Spinal cord (tissue), 10 donors: ENCODE results near the gene AUTS2. TPM values are rescaled to one million over a fixed set of nuclear protein-coding genes. Genes with fewer than 3 reads are reported as not detected.
"Not testable (repeated sequence)": the region's sequence is repeated elsewhere in the genome, so short reads cannot be mapped to it uniquely, and the experiment has no call there.

Source experiments
- DNase-seq, 6 donors: peaks; one replicate each; pipeline versions ENCODE4 v3.0.0 to v3.0.0-alpha.2; 2013 to 2015; ENCODE audit warnings: low spot score in 6 of 6, low read depth in 4 of 6
- H3K27ac ChIP-seq: one replicate; pipeline ENCODE4 v1.5.1; 2013; ENCODE audit warnings: low read depth, low read length, control low read depth
- H3K27me3 ChIP-seq: one replicate; pipeline ENCODE4 v1.6.1; 2013; ENCODE audit warnings: low read length; ENCODE audit not compliant: control insufficient read depth, insufficient read depth
- H3K36me3 ChIP-seq: one replicate; pipeline ENCODE4 v1.6.1; 2013; ENCODE audit warnings: low read length; ENCODE audit not compliant: control insufficient read depth, insufficient read depth
- H3K4me1 ChIP-seq: one replicate; pipeline ENCODE4 v1.6.1; 2013; ENCODE audit warnings: low read length; ENCODE audit not compliant: control insufficient read depth, insufficient read depth
- H3K4me3 ChIP-seq: one replicate; pipeline ENCODE4 v1.5.1; 2013; ENCODE audit warnings: low read depth, low read length, control low read depth
- H3K9me3 ChIP-seq: one replicate; pipeline ENCODE4 v1.6.1; 2013; ENCODE audit warnings: low read length; ENCODE audit not compliant: control insufficient read depth, insufficient read depth
- WGBS: methylation state at CpG from one replicate; pipeline ENCODE4 v1.1.5; 2013; ENCODE audit warnings: missing lambda C conversion rate; ENCODE audit not compliant: insufficient coverage; 5-methylcytosine and 5-hydroxymethylcytosine counted together
- polyA plus RNA-seq, 2 donors: library from polyadenylated mRNA; unstranded; fragments of 120-200 nt; gene quantifications; one replicate each; pipeline ENCODE4 v1.2.1, GENCODE V29; 2013; ENCODE audit not compliant: insufficient read length in 2 of 2
- total RNA-seq, 2 donors: library from RNA; depleted of rRNA in 1 of 2; stranded (reverse); fragments of 120-200 nt in 1 of 2; fragments of >200 nt in 1 of 2; gene quantifications; one replicate each; pipeline versions ENCODE4 v1.2.3 to v1.2.4, GENCODE V29; 2013 to 2014
- donor health status: healthy.

The AUTS2 gene
- total and polyA plus RNA-seq, 4 donors, result 56.2 to 214 (median 135) TPM

DNA sequence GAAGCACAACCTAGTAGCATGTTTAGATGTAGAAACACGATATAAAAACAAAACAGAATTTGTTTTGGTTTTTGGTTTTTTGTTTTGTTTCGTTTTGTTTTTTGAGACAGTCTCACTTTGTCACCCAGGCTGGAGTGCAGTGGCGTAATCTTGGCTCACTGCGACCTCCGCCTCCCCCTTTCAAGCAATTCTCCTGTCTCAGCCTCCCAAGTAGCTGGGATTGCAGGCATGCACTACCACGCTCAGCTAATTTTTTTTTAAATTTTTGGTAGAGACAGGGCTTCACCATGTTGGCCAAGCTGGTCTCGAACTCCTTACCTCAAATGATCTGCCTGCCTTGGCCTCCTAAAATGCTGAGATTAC lies 1050.2 kb downstream of the AUTS2 start:
- DNase-seq, H3K9me3 ChIP-seq, H3K27ac ChIP-seq, H3K4me3 ChIP-seq, H3K36me3 ChIP-seq, H3K27me3 ChIP-seq: not testable (repeated sequence)
- WGBS, result 96% methylated on average over 3 of the region's 7 CpGs
- peaks cover 35% of the 10 kb centered on the region for H3K4me1 ChIP-seq

DNA sequence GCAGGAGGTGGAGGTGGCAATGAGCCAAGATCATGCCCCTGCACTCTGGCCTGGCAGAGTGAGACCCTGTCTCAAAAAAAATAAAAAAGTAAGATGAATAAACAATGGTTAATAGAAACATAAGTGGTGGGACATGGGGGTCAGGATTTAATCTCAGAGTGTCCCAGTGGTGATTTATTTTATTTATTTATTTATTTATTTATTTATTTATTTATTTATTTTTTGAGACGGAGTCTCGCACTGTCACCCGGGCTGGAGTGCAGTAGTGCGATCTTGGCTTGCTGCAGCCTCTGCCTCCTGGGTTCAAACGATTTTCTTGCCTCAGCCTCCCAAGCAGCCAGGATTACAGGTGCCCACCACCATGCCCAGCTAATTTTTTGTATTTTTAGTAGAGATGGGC lies 1051.0 kb downstream of the AUTS2 start:
- no peak for DNase-seq
- H3K9me3 ChIP-seq, result no peaks in the 10 kb centered on the region
- H3K36me3 ChIP-seq, result no peaks in the 10 kb centered on the region
- no peak overlapping the region for H3K27ac ChIP-seq
- H3K4me1 ChIP-seq, result peaks cover 32% of the 10 kb centered on the region
- no peak overlapping the region for H3K4me3 ChIP-seq
- 94% methylated on average over 3 of the region's 5 CpGs for WGBS
- H3K27me3 ChIP-seq, result peaks cover 2% of the 10 kb centered on the region

DNA sequence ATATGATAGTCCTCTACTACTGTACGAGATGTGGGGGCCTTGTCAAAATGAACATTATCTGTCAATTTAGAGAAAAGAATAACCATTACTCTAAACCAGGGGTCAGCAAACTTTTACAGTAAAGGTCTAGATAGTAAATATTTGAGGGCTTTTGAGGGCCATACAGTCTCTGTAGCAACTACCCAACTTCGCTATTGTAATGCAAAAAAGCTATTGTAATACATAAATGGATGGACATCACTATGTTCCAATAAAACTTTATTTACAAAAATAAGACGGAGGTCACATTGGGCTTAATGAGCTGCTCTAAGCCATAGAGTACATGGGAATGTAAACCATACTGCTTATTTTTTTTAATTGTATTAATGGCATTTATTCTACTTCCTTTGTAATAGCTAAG lies 1055.9 kb downstream of the AUTS2 start:
- no peak for DNase-seq
- H3K27ac ChIP-seq, result no peak overlapping the region
- WGBS, result no CpG with 5 or more reads among the region's 3 CpGs
- no peaks in the 10 kb centered on the region for H3K9me3 ChIP-seq
- H3K4me3 ChIP-seq, result no peak overlapping the region
- H3K36me3 ChIP-seq, result no peaks in the 10 kb centered on the region
- peaks cover 13% of the 10 kb centered on the region for H3K4me1 ChIP-seq
- H3K27me3 ChIP-seq, result no peaks in the 10 kb centered on the region

DNA sequence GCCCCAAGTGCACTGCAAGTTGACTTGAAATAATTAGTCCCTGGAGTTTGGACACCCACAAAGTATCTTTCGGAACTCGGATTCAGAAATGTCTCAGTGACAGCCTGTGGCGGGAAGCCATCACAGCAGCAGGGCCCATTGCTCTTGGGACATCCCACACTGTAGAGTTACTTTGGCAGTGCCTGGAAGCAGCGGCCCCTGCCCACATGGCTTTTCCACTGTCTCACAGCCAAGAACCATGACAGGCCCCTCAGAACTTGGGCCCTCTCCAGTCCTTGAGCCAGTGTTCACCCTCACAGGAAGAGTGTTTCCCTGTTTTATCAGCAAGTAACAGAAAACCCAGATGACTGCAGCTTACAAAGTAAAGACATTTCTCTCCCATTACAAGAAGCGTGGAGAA lies 1056.7 kb downstream of the AUTS2 start:
- no peaks in the 10 kb centered on the region for H3K27me3 ChIP-seq
- 53% methylated on average over 4 of the region's 5 CpGs for WGBS
- DNase-seq, result peak in 3 of 6 donors; percentile 42 to 77 (median 46)

DNA sequence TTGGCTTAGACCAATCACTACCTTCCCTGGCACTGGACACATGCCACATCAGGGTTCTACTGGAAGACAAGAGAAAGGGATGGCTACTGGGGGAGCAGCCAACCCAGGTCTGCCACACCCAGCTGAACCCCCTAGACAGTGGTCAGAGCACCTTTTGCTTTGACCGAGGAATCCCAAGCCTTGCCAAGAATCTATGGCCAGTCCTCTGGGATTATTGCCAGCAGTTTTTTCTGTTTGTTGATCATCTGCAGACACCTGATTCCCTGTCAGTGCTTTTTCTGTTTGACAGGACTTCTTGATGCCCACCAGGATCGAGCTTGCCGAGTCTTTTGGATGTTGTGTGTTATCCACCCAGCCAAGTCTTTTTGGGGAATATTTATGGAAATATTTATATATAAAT lies 1057.4 kb downstream of the AUTS2 start:
- no peak overlapping the region for H3K27ac ChIP-seq
- H3K4me1 ChIP-seq, result peaks cover 13% of the 10 kb centered on the region
- 100% methylated on average over 1 of the region's 3 CpGs for whole genome bisulfite sequencing
- no peaks in the 10 kb centered on the region for H3K36me3 ChIP-seq
- H3K9me3 ChIP-seq, result no peaks in the 10 kb centered on the region
- H3K4me3 ChIP-seq, result no peak overlapping the region
- no peak for DNase-seq
- H3K27me3 ChIP-seq, result no peaks in the 10 kb centered on the region

More for the DNA sequence above, 1056.7 kb downstream of the AUTS2 start:
- H3K4me1 ChIP-seq, result peaks cover 13% of the 10 kb centered on the region
- H3K27ac ChIP-seq, result no peak overlapping the region
- no peaks in the 10 kb centered on the region for H3K9me3 ChIP-seq
- no peaks in the 10 kb centered on the region for H3K36me3 ChIP-seq
- H3K4me3 ChIP-seq, result no peak overlapping the region

DNA sequence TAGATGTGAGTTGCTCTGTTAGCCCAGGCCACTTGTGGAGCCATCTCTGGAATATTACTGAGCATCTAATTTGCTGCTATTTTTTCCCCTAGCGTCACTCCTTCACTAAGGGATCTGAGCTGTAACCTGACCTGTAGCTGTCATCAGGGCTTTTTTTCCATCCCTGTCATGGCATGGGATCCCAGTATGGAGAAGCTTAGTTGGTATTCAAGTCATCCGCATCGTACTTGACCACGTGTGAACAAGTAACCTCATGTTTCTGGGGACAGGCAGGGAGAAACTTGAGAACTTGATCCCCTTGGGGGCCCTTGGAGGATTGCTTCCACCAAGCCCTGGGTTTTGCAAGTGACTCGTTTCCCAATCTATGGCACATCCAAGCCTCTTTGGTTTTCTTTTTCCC lies 1059.3 kb downstream of the AUTS2 start:
- DNase-seq, result no peak
- no peak overlapping the region for H3K4me3 ChIP-seq
- H3K9me3 ChIP-seq, result no peaks in the 10 kb centered on the region
- H3K27me3 ChIP-seq, result no peaks in the 10 kb centered on the region
- H3K36me3 ChIP-seq, result peaks cover 3% of the 10 kb centered on the region
- no peak overlapping the region for H3K27ac ChIP-seq
- 73% methylated on average over 4 of the region's 5 CpGs for WGBS
- peaks cover 13% of the 10 kb centered on the region for H3K4me1 ChIP-seq

DNA sequence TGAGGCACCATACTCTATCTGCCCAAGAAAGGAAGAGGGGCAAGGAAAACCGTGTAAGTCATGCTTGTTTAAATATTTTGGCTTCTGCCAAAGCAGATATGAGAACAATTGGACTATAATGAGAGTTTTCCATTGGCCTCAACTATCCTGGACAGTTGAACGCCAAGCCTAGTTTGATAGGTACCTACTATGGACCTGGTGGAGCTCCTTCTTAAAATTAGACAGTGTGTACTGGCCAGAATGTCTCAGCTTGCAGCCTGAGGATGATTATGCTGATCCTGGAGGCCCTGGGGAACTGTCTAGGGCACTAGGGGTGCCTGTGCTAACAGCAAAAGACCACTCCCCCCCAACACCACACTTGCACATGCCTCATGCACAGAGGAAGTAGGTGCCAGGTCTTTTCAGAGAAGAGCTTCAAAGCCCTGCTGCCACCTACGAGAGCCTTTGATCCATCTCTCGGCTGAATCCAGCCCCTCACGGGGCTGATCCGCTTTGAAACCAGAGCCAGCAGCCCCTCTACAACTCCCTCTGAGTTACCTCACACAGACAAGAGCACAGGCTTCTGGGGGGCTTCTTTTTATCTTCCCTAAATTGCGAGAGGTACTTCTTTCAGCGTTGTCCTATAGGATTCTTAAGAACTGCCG lies 1059.8 kb downstream of the AUTS2 start:
- no peak for DNase-seq

DNA sequence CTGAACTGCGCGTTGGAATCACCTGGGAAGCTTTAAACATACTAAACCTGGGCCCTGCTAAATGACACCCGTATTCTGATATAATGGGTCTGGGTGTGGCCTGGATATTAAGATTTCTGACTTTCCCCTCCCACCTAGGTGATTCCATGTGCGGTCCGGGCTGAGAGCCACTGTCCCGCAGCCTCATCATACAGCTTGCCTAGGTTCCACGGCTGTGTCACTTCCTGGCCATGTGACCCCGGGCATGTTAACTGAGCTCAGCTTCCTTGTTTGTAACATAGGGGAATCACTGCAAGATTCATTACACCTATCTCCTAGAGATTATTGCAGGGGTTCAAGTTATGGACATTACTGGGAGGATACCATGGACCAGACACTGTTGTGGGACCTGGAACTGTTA lies 1061.0 kb downstream of the AUTS2 start:
- peaks cover 3% of the 10 kb centered on the region for H3K36me3 ChIP-seq
- H3K4me3 ChIP-seq, result no peak overlapping the region
- no CpG with 5 or more reads among the region's 8 CpGs for whole genome bisulfite sequencing
- H3K9me3 ChIP-seq, result no peaks in the 10 kb centered on the region
- no peaks in the 10 kb centered on the region for H3K27me3 ChIP-seq
- peaks cover 13% of the 10 kb centered on the region for H3K4me1 ChIP-seq
- no peak for DNase-seq
- no peak overlapping the region for H3K27ac ChIP-seq

More for the DNA sequence above, 1059.8 kb downstream of the AUTS2 start:
- Histone ChIP-seq H3K27me3 (no peaks in the 10 kb centered on the region), H3K27ac (no peak overlapping the region), H3K9me3 (no peaks in the 10 kb centered on the region), H3K4me3 (no peak overlapping the region), H3K36me3 (peaks cover 3% of the 10 kb centered on the region), H3K4me1 (peaks cover 13% of the 10 kb centered on the region)
- WGBS, result 86% methylated on average over 6 of the region's 9 CpGs

DNA sequence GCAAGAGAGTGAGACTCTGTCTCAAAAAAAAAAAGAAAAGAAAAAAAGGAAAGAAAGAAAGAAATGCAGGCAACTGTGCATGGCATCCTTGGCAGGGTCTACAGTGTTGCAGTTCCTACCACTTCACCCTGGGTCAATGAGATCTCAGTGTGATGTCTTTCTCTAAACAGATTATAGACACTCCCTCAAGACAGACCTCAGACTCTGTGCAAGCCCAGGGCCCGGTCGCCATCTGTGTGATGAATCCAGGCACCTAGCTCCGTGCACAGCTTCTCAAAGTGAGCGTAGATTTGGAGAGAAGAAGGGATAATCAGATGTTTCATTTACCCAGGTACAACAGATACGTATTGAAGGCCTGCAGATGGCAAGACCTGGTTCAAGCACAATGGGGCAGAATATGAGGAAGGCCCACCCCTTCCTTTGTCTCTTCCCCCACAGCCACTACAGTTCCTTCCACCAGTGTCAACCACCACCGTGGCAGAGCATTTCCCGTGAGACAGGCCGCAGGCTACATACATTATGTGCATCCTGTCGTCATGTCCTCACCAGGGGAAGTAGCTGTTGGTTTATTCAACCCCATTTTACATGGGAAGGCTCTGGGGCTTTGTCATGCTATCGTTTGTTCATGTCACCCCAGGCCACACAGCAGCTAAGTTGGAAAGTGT lies 1062.0 kb downstream of the AUTS2 start:
- Histone ChIP-seq H3K4me3 (no peak overlapping the region), H3K9me3 (no peaks in the 10 kb centered on the region), H3K27ac (no peak overlapping the region), H3K27me3 (no peaks in the 10 kb centered on the region), H3K4me1 (peaks cover 8% of the 10 kb centered on the region), H3K36me3 (peaks cover 3% of the 10 kb centered on the region)
- no peak for DNase-seq
- 85% methylated on average over 10 of the region's 10 CpGs for WGBS

DNA sequence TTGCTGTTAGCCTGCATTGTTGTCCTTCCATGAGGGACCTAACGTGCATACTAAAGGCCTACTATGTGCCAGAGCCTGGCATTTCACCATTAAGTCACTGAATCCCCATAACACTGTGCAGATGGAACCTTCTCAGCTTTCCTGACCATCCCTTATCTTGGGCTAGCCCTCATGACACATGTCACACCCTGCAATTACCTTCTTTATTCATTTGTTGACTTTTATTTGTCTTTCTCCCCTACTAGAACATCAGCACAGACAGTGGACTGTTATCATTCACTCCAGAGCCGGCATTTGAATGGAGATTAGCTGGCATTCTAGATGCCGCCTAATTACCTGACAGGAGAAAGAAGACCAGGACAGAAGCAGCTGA lies 1062.5 kb downstream of the AUTS2 start:
- H3K27me3 ChIP-seq, result no peaks in the 10 kb centered on the region
- peaks cover 3% of the 10 kb centered on the region for H3K4me1 ChIP-seq
- H3K9me3 ChIP-seq, result no peaks in the 10 kb centered on the region
- DNase-seq, result no peak
- H3K27ac ChIP-seq, result no peak overlapping the region
- 87% methylated on average over 3 of the region's 3 CpGs for WGBS
- peaks cover 3% of the 10 kb centered on the region for H3K36me3 ChIP-seq
- no peak overlapping the region for H3K4me3 ChIP-seq
